PC-3 (cell line): Measurements from ENCODE around the gene USP9Y. TPM values are rescaled to one million over a fixed set of nuclear protein-coding genes. Genes with fewer than 3 reads are reported as not detected.

ENCODE experiments used
- ATAC-seq: fragments of 200-7000 bp; cut with Tn5 transposase; 2 replicates; pipeline ENCODE4 v1.9.1; 2020; ENCODE audit warnings: mild to moderate bottlenecking, moderate library complexity
- BruUV-seq: library from RNA; stranded (reverse); fragments of 400-500 nt; replicated peaks from 2 replicates; lab custom pipeline; 2021; lab: Mats Ljungman, UMichigan
- CTCF ChIA-PET: fragments of 300-600 bp; sonication (Branson Sonifier 250); formaldehyde crosslinking; loops from one replicate; lab custom pipeline; 2022; ENCODE audit warnings: antibody characterized with exemption; lab: Charles Lee
- POLR2A ChIA-PET: fragments of 300-600 bp; sonication (Branson Sonifier 250); formaldehyde crosslinking; loops from one replicate; lab custom pipeline; 2022; ENCODE audit warnings: antibody characterized with exemption; ENCODE audit not compliant: unreplicated experiment; lab: Charles Lee
- DNase-seq: peaks from one replicate; pipeline ENCODE4 v3.0.0-alpha.2; 2015
- H2AFZ ChIP-seq: fragments of 300-600 bp; sonication (generic); 2 replicates; pipeline ENCODE4 v1.6.0; 2016; ENCODE audit warnings: antibody characterized with exemption, low read length
- H3F3A ChIP-seq: fragments of 300-600 bp; sonication (generic); one replicate; pipeline ENCODE4 v1.6.0; 2017; ENCODE audit warnings: antibody characterized with exemption, low read length, control low read depth, mild to moderate bottlenecking; ENCODE audit not compliant: unreplicated experiment
- H3K27ac ChIP-seq: fragments of 300-600 bp; sonication (generic); 2 replicates; pipeline ENCODE4 v1.5.1; 2016; ENCODE audit warnings: mild to moderate bottlenecking, low read length
- H3K27me3 ChIP-seq: fragments of 300-600 bp; sonication (generic); 2 replicates; pipeline ENCODE4 v1.6.1; 2016; ENCODE audit warnings: low read length, mixed read lengths
- H3K36me3 ChIP-seq: fragments of 300-600 bp; sonication (generic); 2 replicates; pipeline ENCODE4 v1.6.1; 2016; ENCODE audit warnings: low read depth, mixed run types, low read length, mixed read lengths
- H3K4me1 ChIP-seq: fragments of 300-600 bp; sonication (generic); 2 replicates; pipeline ENCODE4 v1.5.1; 2016; ENCODE audit warnings: low read length; ENCODE audit not compliant: insufficient read depth
- H3K4me2 ChIP-seq: fragments of 300-600 bp; sonication (generic); 2 replicates; pipeline ENCODE4 v1.6.0; 2016; ENCODE audit warnings: low read length
- H3K4me3 ChIP-seq: fragments of 300-600 bp; sonication (generic); 2 replicates; pipeline ENCODE4 v1.5.1; 2016; ENCODE audit warnings: mild to moderate bottlenecking, low read length, mixed read lengths
- H3K79me2 ChIP-seq: fragments of 300-600 bp; sonication (generic); 2 replicates; pipeline ENCODE4 v1.6.1; 2017; ENCODE audit warnings: low read length, mixed read lengths
- H3K9ac ChIP-seq: fragments of 300-600 bp; sonication (generic); 2 replicates; pipeline ENCODE4 v1.6.0; 2016; ENCODE audit warnings: mild to moderate bottlenecking, low read length
- H3K9me2 ChIP-seq: fragments of 300-600 bp; sonication (generic); replicated peaks from 2 replicates; pipeline ENCODE4 v1.6.1; 2016; ENCODE audit warnings: mixed run types, low read length, mixed read lengths
- H3K9me3 ChIP-seq: fragments of 300-600 bp; sonication (generic); 2 replicates; pipeline ENCODE4 v1.6.1; 2016; ENCODE audit warnings: low read length, mixed read lengths
- H4K20me1 ChIP-seq: fragments of 300-600 bp; sonication (generic); 2 replicates; pipeline ENCODE4 v1.6.1; 2016; ENCODE audit warnings: low read length, mixed read lengths
- EZH2 ChIP-seq: fragments of 300-600 bp; sonication (generic); IDR thresholded peaks from one replicate; pipeline ENCODE4 v1.6.1; 2017; ENCODE audit warnings: antibody characterized with exemption, mild to moderate bottlenecking, low read length; ENCODE audit not compliant: unreplicated experiment
- EZH2phosphoT487 ChIP-seq: fragments of 300-600 bp; sonication (generic); IDR thresholded peaks from 2 replicates; pipeline ENCODE4 v1.6.1; 2018; ENCODE audit warnings: mild to moderate bottlenecking, antibody characterized with exemption, low read length, borderline replicate concordance
- intact Hi-C: fragments of 100-400 bp; cut with micrococcal nuclease; formaldehyde crosslinking; loops from 2 replicates; pipeline ENCODE4 v1.9.0; 2023
- total RNA-seq: library from RNA; depleted of rRNA; stranded (reverse); fragments of >200 nt; gene quantifications from 2 replicates; pipeline ENCODE4 v1.2.3, GENCODE V29; 2014
- TF ChIP-seq, protein P1 (sequence below): fragments of 300-600 bp; sonication (generic); conservative IDR thresholded peaks from 2 replicates; pipeline ENCODE4 v1.5.1; 2017; ENCODE audit warnings: antibody characterized with exemption, low read depth, mild to moderate bottlenecking, low read length

The USP9Y gene
- total RNA-seq, 1 experiment from 2014 or later: not detected

DNA sequence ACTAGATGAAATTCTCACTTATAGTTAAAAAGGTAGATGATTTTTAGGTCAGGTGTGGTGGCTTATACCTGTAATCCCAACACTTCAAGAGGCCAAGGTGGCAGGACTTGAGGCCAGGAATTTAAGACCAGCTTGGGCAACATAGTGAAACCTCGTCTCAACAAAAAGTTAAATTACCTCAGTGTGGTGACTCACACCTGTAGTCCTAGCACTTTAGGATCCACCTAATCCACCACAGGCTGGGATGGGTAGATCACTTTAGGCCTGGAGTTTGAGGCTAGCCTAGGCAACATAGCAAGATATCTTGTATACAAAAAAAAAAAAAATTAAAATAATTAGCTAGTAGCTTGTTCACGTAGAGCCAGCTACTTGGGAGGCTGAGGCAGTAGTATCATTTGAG lies 140.3 kb downstream of the USP9Y start:
- Histone ChIP-seq H3K4me1 (no peaks in the 10 kb centered on the region), H3K79me2 (no peaks in the 10 kb centered on the region), H3K9me2 (no peaks in the 10 kb centered on the region), H3K9ac (no peak overlapping the region), H3K9me3 (no peaks in the 10 kb centered on the region), H3F3A (no peaks in the 10 kb centered on the region), H2AFZ (no peak overlapping the region), H3K27ac (no peak overlapping the region), H3K27me3 (no peaks in the 10 kb centered on the region), H3K36me3 (no peaks in the 10 kb centered on the region), H3K4me2 (no peak overlapping the region), H3K4me3 (no peak overlapping the region), H4K20me1 (no peaks in the 10 kb centered on the region)
- TF ChIP-seq, protein P1, sequence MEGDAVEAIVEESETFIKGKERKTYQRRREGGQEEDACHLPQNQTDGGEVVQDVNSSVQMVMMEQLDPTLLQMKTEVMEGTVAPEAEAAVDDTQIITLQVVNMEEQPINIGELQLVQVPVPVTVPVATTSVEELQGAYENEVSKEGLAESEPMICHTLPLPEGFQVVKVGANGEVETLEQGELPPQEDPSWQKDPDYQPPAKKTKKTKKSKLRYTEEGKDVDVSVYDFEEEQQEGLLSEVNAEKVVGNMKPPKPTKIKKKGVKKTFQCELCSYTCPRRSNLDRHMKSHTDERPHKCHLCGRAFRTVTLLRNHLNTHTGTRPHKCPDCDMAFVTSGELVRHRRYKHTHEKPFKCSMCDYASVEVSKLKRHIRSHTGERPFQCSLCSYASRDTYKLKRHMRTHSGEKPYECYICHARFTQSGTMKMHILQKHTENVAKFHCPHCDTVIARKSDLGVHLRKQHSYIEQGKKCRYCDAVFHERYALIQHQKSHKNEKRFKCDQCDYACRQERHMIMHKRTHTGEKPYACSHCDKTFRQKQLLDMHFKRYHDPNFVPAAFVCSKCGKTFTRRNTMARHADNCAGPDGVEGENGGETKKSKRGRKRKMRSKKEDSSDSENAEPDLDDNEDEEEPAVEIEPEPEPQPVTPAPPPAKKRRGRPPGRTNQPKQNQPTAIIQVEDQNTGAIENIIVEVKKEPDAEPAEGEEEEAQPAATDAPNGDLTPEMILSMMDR: no peak
- no peak for TF ChIP-seq EZH2phosphoT487
- TF ChIP-seq EZH2: no peak
- intact Hi-C loops: no loop called here
- ChIA-PET CTCF (no interaction called here), POLR2A (no interaction called here)
- ATAC-seq: no peak
- no TSS peak for BruUV-seq
- DNase-seq: no peak

DNA sequence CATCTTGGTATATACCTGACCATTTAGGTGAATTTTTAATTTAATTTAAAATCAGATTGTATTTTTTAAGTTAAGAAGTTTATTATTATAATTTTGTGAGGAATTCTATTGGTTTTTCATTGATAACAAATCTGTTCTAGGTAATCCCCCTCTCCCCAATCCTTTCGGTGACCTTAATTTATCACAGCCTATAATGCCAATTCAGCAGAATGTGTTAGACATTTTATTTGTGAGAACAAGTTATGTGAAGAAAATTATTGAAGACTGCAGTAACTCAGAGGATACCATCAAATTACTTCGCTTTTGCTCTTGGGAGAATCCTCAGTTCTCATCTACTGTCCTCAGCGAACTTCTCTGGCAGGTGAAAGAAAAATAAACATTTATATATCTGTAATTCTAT lies 145.8 kb downstream of the USP9Y start:
- Histone ChIP-seq H3K79me2 (no peaks in the 10 kb centered on the region), H3K4me2 (no peak overlapping the region), H4K20me1 (no peaks in the 10 kb centered on the region), H3K9me3 (no peaks in the 10 kb centered on the region), H3K4me3 (no peak overlapping the region), H3K4me1 (no peaks in the 10 kb centered on the region), H3K9ac (no peak overlapping the region), H3F3A (no peaks in the 10 kb centered on the region), H2AFZ (no peak overlapping the region), H3K27me3 (no peaks in the 10 kb centered on the region), H3K27ac (no peak overlapping the region), H3K36me3 (no peaks in the 10 kb centered on the region), H3K9me2 (no peaks in the 10 kb centered on the region)
- intact Hi-C loops: no loop called here
- no TSS peak for BruUV-seq
- POLR2A ChIA-PET: no interaction called here
- no peak for ATAC-seq
- CTCF ChIA-PET: no interaction called here
- no peak for DNase-seq
- no peak for TF ChIP-seq EZH2phosphoT487
- TF ChIP-seq EZH2: no peak
- TF ChIP-seq, protein P1: no peak

DNA sequence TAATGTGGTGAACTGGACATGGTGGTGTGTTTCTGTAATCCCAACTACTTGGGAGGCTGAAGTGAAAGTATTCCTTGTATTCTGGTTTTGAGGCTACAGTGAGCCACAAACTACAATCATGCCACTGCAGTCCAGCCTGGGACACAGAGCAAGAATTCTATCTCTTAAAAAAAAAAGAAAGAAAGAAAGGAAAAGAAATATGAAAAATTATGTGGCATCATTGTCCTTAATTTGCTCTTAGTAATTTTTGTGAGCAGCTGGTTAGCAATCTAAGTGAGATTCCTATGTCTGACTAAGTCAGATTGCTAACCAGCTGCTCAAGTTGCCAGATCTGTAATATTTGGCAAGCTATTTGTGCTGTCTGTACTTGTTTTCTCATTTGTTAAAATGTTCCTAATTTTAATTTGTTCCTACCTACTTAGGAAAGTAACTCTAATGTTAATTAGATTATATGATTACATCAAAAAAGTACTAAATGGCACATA lies 154.8 kb downstream of the USP9Y start:
- no TSS peak for BruUV-seq
- Histone ChIP-seq H4K20me1 (no peaks in the 10 kb centered on the region), H2AFZ (no peak overlapping the region), H3K27me3 (no peaks in the 10 kb centered on the region), H3K9ac (no peak overlapping the region), H3K4me3 (no peak overlapping the region), H3K9me2 (no peaks in the 10 kb centered on the region), H3K9me3 (no peaks in the 10 kb centered on the region), H3K4me1 (no peaks in the 10 kb centered on the region), H3K27ac (no peak overlapping the region), H3F3A (no peaks in the 10 kb centered on the region), H3K79me2 (no peaks in the 10 kb centered on the region), H3K36me3 (no peaks in the 10 kb centered on the region), H3K4me2 (no peak overlapping the region)
- CTCF ChIA-PET: no interaction called here
- intact Hi-C loops: no loop called here
- TF ChIP-seq EZH2 (no peak), EZH2phosphoT487 (no peak)
- TF ChIP-seq, protein P1: no peak
- DNase-seq (no peak), ATAC-seq (no peak)
- POLR2A ChIA-PET: no interaction called here
